ENCODE data around the gene CCDC179. TPM values are rescaled to one million over a fixed set of nuclear protein-coding genes. Genes with fewer than 3 reads are reported as not detected.

CCDC179 gene
- total and polyA plus RNA-seq, 2 of the 13 experiments (the other 11 are each of a cell fraction or from before 2014, with no cell fraction given), result not detected

DNA sequence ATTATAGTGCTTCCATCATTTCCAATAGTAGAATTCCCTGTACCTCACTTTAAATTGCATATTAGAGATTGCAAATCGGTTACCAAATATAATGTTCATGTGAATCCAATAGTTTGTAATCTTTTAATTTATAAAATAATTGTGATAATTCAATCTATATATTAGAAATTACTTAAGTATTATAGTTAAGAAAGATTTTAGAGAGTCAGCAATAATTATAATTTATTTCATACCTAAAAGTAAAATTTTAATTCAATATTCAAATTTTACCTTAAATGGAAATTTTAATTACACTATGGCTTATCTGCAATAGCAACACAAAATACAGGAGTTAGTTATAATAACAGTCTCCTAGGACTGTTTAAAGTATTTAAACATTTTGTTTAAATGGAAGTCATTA lies 13.5 kb downstream of the CCDC179 start:
- H3K4me1 ChIP-seq (ENCODE audit: insufficient read depth, low read length), result no peaks in the 10 kb centered on the region
- H3K4me2 ChIP-seq (ENCODE audit: low read depth, low read length), result no peak overlapping the region
- intact Hi-C loops (cut with micrococcal nuclease; ENCODE audit: unreplicated experiment), result no loop called here
- BruUV-seq (replicated peaks), result no TSS peak
- H3K9ac ChIP-seq (ENCODE audit: insufficient read depth, low read depth, low read length), result no peak overlapping the region
- in situ Hi-C loops (cut with HindIII; ENCODE audit: extremely low pct_ligation_motif_present, low pct_unique_long_range_greater_than_20kb), result no loop called here
- ChIA-PET POLR2A (no interaction called here), CTCF (ENCODE audit: low intra/inter-chr PET ratio, low total read pairs) (no interaction called here)
- H2AFZ ChIP-seq (ENCODE audit: low read length), result no peak overlapping the region
- ATAC-seq, result no peak
- H3K79me2 ChIP-seq (ENCODE audit: insufficient read depth, low read length), result no peaks in the 10 kb centered on the region
- FAIRE-seq, result no peak
- 20% methylated on average over 1 of the region's 1 CpG for WGBS (ENCODE audit: low lambda C conversion rate)
- H3K27ac ChIP-seq (ENCODE audit: extremely low read length, insufficient read depth, low read length), result no peak overlapping the region
- H3K9me3 ChIP-seq (ENCODE audit: low read length), result no peaks in the 10 kb centered on the region
- no peaks in the 10 kb centered on the region for H4K20me1 ChIP-seq (ENCODE audit: insufficient read depth, low read length)
- no peak for DNase-seq (ENCODE audit: low spot score)
- no peaks in the 10 kb centered on the region for H3K27me3 ChIP-seq (ENCODE audit: control insufficient read depth in 1 of 2, insufficient read depth in 2 of 2, low read length in 2 of 2)
- no peak overlapping the region for H3K4me3 ChIP-seq (replicated peaks in 1 of 3; ENCODE audit: insufficient read depth in 1 of 3, low read depth in 2 of 3, low read length in 3 of 3)
- no peaks in the 10 kb centered on the region for H3K36me3 ChIP-seq (replicated peaks in 1 of 2; ENCODE audit: control insufficient read depth in 1 of 2, insufficient read depth in 2 of 2, low read length in 2 of 2)
- TF ChIP-seq TRIM22 (IDR thresholded peaks at IDR 0.05) (no peak), ZNF318 (CRISPR knock-in tag; IDR thresholded peaks at IDR 0.05) (no peak), ZBTB1 (CRISPR knock-in tag; IDR thresholded peaks at IDR 0.05; ENCODE audit: borderline replicate concordance) (no peak), ZNF335 (CRISPR knock-in tag; IDR thresholded peaks at IDR 0.05) (no peak), NPAS2 (CRISPR knock-in tag; IDR thresholded peaks at IDR 0.05; ENCODE audit: borderline replicate concordance) (no peak), ZNF850 (CRISPR knock-in tag; conservative IDR thresholded peaks at IDR 0.05) (no peak), ZNF274 (CRISPR knock-in tag; IDR thresholded peaks at IDR 0.05) (no peak), SMC3 (IDR thresholded peaks at IDR 0.05; ENCODE audit: low read length) (no peak), ZNF124 (CRISPR knock-in tag; IDR thresholded peaks at IDR 0.05) (no peak), KDM2A (CRISPR knock-in tag; IDR thresholded peaks at IDR 0.05; ENCODE audit: borderline replicate concordance, low read depth) (no peak), ZNF446 (CRISPR knock-in tag; IDR thresholded peaks at IDR 0.05) (no peak), TGIF2 (CRISPR knock-in tag; IDR thresholded peaks at IDR 0.05) (no peak), MTF1 (CRISPR knock-in tag; IDR thresholded peaks at IDR 0.05) (no peak), ZNF317 (CRISPR knock-in tag; IDR thresholded peaks at IDR 0.05) (no peak)
- TF ChIP-seq, protein P1, sequence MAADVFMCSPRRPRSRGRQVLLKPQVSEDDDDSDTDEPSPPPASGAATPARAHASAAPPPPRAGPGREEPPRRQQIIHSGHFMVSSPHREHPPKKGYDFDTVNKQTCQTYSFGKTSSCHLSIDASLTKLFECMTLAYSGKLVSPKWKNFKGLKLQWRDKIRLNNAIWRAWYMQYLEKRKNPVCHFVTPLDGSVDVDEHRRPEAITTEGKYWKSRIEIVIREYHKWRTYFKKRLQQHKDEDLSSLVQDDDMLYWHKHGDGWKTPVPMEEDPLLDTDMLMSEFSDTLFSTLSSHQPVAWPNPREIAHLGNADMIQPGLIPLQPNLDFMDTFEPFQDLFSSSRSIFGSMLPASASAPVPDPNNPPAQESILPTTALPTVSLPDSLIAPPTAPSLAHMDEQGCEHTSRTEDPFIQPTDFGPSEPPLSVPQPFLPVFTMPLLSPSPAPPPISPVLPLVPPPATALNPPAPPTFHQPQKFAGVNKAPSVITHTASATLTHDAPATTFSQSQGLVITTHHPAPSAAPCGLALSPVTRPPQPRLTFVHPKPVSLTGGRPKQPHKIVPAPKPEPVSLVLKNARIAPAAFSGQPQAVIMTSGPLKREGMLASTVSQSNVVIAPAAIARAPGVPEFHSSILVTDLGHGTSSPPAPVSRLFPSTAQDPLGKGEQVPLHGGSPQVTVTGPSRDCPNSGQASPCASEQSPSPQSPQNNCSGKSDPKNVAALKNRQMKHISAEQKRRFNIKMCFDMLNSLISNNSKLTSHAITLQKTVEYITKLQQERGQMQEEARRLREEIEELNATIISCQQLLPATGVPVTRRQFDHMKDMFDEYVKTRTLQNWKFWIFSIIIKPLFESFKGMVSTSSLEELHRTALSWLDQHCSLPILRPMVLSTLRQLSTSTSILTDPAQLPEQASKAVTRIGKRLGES (CRISPR knock-in tag; IDR thresholded peaks at IDR 0.05; ENCODE audit: borderline replicate concordance), result no peak
